GM12878 (cell line): ENCODE results near the gene NPRL2. TPM values are rescaled to one million over a fixed set of nuclear protein-coding genes. Genes with fewer than 3 reads are reported as not detected.

ENCODE experiments used
- ATAC-seq: fragments of 200-7000 bp; cut with Tn5 transposase; 3 replicates; pipeline ENCODE4 v1.9.1; 2020; ENCODE audit warnings: mild to moderate bottlenecking, moderate library complexity
- BruUV-seq: library from RNA; stranded (reverse); fragments of 400-500 nt; replicated peaks from 2 replicates; lab custom pipeline; 2021; lab: Mats Ljungman, UMichigan
- CTCF ChIA-PET: fragments of 300-600 bp; sonication (Branson Sonifier 250); formaldehyde crosslinking; extraction: SDS; loops from one replicate; lab custom pipeline; 2021; ENCODE audit warnings: inconsistent platforms; lab: Yijun Ruan, JAX
- POLR2A ChIA-PET: fragments of 350-600 bp; formaldehyde crosslinking; extraction: SDS; loops from one replicate; lab custom pipeline; 2021; ENCODE audit warnings: inconsistent platforms; lab: Charles Lee
- RAD21 ChIA-PET: fragments of 300-600 bp; sonication (Branson Sonifier 250); formaldehyde crosslinking; loops from one replicate; lab custom pipeline; 2023; ENCODE audit warnings: antibody characterized with exemption; ENCODE audit not compliant: unreplicated experiment; lab: Charles Lee
- SMC1A ChIA-PET: fragments of 300-600 bp; sonication (Branson Sonifier 250); formaldehyde crosslinking; loops from one replicate; lab custom pipeline; 2023; ENCODE audit not compliant: unreplicated experiment, uncharacterized antibody; lab: Charles Lee
- DNase-seq: peaks from one replicate; pipeline ENCODE4 v3.0.0-alpha.2; 2011; ENCODE audit warnings: low read depth, low spot score
- FAIRE-seq: peaks from 3 replicates; lab custom pipeline; 2011; peaks lifted over from hg19 to GRCh38; lab: Jason Lieb, UNC
- H2AFZ ChIP-seq: 2 replicates; pipeline ENCODE4 v1.6.0; 2011; ENCODE audit warnings: low read depth, low read length, control low read depth; ENCODE audit not compliant: control insufficient read depth
- H3K27ac ChIP-seq: 2 replicates; pipeline ENCODE4 v1.5.1; 2011; ENCODE audit warnings: control low read depth; ENCODE audit not compliant: control insufficient read depth, insufficient read depth
- H3K27me3 ChIP-seq, 2 experiments: replicated peaks in 1 of 2; 2 replicates each; pipeline versions ENCODE4 v1.6.0 to v1.6.1; 2011; ENCODE audit warnings: low read length in 1 of 2; ENCODE audit not compliant: control insufficient read depth in 2 of 2, insufficient read depth in 2 of 2
- H3K36me3 ChIP-seq, 2 experiments: 2 replicates each; pipeline ENCODE4 v1.5.1; 2011; ENCODE audit warnings: low read length in 1 of 2; ENCODE audit not compliant: control insufficient read depth in 2 of 2, insufficient read depth in 2 of 2
- H3K4me1 ChIP-seq: 2 replicates; pipeline ENCODE4 v1.6.1; 2011; ENCODE audit warnings: mild to moderate bottlenecking, low read length, moderate library complexity, mixed read lengths; ENCODE audit not compliant: control insufficient read depth, insufficient read depth
- H3K4me2 ChIP-seq: 2 replicates; pipeline ENCODE4 v1.6.0; 2011; ENCODE audit warnings: control low read depth; ENCODE audit not compliant: control insufficient read depth, insufficient read depth
- H3K4me3 ChIP-seq: fragments of 200-600 bp; sonication (generic); 2 replicates; pipeline ENCODE4 v1.5.1; 2016
- H3K79me2 ChIP-seq: 2 replicates; pipeline ENCODE4 v1.6.0; 2011; ENCODE audit warnings: low read length; ENCODE audit not compliant: control insufficient read depth, insufficient read depth
- H3K9ac ChIP-seq: 2 replicates; pipeline ENCODE4 v1.8.0; 2011; ENCODE audit warnings: low read length, control low read depth, mixed read lengths; ENCODE audit not compliant: control insufficient read depth, insufficient read depth
- H3K9me3 ChIP-seq: replicated peaks from 3 replicates; pipeline ENCODE4 v1.5.1; 2011; ENCODE audit warnings: mild to moderate bottlenecking, low read length; ENCODE audit not compliant: control insufficient read depth, insufficient read depth
- H4K20me1 ChIP-seq: 2 replicates; pipeline ENCODE4 v1.6.0; 2011; ENCODE audit not compliant: control insufficient read depth, insufficient read depth
- BHLHE40 ChIP-seq, 2 experiments: fragments of 450-650 bp in 1 of 2; IDR thresholded peaks; 2 replicates each; pipeline ENCODE4 v1.6.1; 2011 to 2017; ENCODE audit warnings: low read depth in 2 of 2, borderline replicate concordance in 1 of 2, improper control_type of control experiment in 1 of 2, low read length in 1 of 2, mild to moderate bottlenecking in 1 of 2
- DPF2 ChIP-seq: fragments of 450-650 bp; IDR thresholded peaks from 2 replicates; pipeline ENCODE4 v1.6.1; 2017; ENCODE audit warnings: mild to moderate bottlenecking
- HCFC1 ChIP-seq: fragments of 150-350 bp; IDR thresholded peaks from 2 replicates; pipeline ENCODE4 v1.6.1; 2014; ENCODE audit warnings: low read length
- IKZF2 ChIP-seq, 2 experiments: fragments of 450-650 bp; IDR thresholded peaks; 2 replicates each; pipeline ENCODE4 v1.6.1; 2017; ENCODE audit warnings: mild to moderate bottlenecking in 2 of 2, moderate library complexity in 2 of 2
- POLR2AphosphoS2 ChIP-seq: IDR thresholded peaks from 2 replicates; pipeline ENCODE4 v1.6.1; 2011; ENCODE audit warnings: low read depth, mild to moderate bottlenecking, low read length, improper control_type of control experiment, moderate library complexity
- POLR2AphosphoS5 ChIP-seq: IDR thresholded peaks from 2 replicates; pipeline ENCODE4 v1.6.1; 2011; ENCODE audit warnings: mild to moderate bottlenecking, low read length, inconsistent platforms
- TCF7 ChIP-seq: IDR thresholded peaks from 2 replicates; pipeline ENCODE4 v1.6.1; 2014; ENCODE audit warnings: antibody characterized with exemption, borderline replicate concordance
- WGBS: methylation state at CpG from one replicate; pipeline ENCODE4 v1.1.6; 2016; ENCODE audit warnings: low lambda C conversion rate; ENCODE audit not compliant: insufficient replicate concordance, insufficient coverage; ENCODE audit errors: missing lambda C conversion rate; 5-methylcytosine and 5-hydroxymethylcytosine counted together
- in situ Hi-C: fragments of 300-500 bp; cut with MboI; formaldehyde crosslinking; loops from 9 replicates; pipeline ENCODE4 v1.14.3; 2018; ENCODE audit warnings: mixed read lengths
- intact Hi-C: fragments of 100-400 bp; cut with micrococcal nuclease; formaldehyde crosslinking; loops from one replicate; pipeline ENCODE4 v1.14.2; 2022; ENCODE audit not compliant: unreplicated experiment
- polyA plus RNA-seq, 11 experiments: library from polyadenylated mRNA; depleted of rRNA in 4 of 11; unstranded in 6 of 11; stranded (reverse) in 5 of 11; fragments of >200 nt; fragmentation: Nextera tagmentation in 4 of 11; fragmentation: Illumina TruSeq in 1 of 11; extraction: Ambion mirVana in 4 of 11; extraction: Trizol in 1 of 11; gene quantifications; 1 replicate in 1 of 11; 2 replicates in 10 of 11; pipeline versions ENCODE4 v1.2.1 to v1.2.3, GENCODE V29; 2011 to 2016; ENCODE audit warnings: inconsistent platforms in 2 of 11, missing spikeins in 2 of 11, low read depth in 1 of 11
- total RNA-seq, 4 experiments: library from RNA; depleted of rRNA in 3 of 4; stranded (reverse); fragments of >200 nt in 3 of 4; fragmentation: Illumina TruSeq in 1 of 4; extraction: Trizol in 1 of 4; gene quantifications; 2 replicates each; pipeline versions ENCODE4 v1.2.1 to v1.2.3, GENCODE V29; 2013 to 2021

The NPRL2 gene
- total and polyA plus RNA-seq, 10 of the 15 experiments (the other 5 are each of a cell fraction or from before 2014, with no cell fraction given), result 17.8 to 54.2 (median 32.9) TPM

GRCh38 chr3:50370594-50370993, 20.0 kb upstream of the NPRL2 start (continued):
- no peak for TF ChIP-seq POLR2AphosphoS2
- no peak for TF ChIP-seq IKZF2 (IDR thresholded peaks at IDR 0.05)
- TF ChIP-seq POLR2AphosphoS5, result no peak

GRCh38 chr3:50369012-50369670, 18.6 kb upstream of the NPRL2 start:
- no peaks in the 10 kb centered on the region for H3K9me3 ChIP-seq
- no peaks in the 10 kb centered on the region; a peak in 3 of 4 replicates for H3K27me3 ChIP-seq
- intact Hi-C loops (no loop called here), in situ Hi-C loops (no loop called here)
- SMC1A ChIA-PET, result no interaction called here
- no peak overlapping the region for H2AFZ ChIP-seq
- no peak for DNase-seq
- no peaks in the 10 kb centered on the region for H3K79me2 ChIP-seq
- H4K20me1 ChIP-seq, result no peaks in the 10 kb centered on the region
- H3K27ac ChIP-seq, result no peak overlapping the region
- no peak overlapping the region for H3K4me2 ChIP-seq
- FAIRE-seq, result no peak
- CTCF ChIA-PET, result no interaction called here
- no TSS peak for BruUV-seq
- TF ChIP-seq BHLHE40 (IDR thresholded peaks at IDR 0.05; ENCODE audit: borderline replicate concordance in 1 of 2, low read depth in 2 of 2, low read length in 1 of 2) (peak in 1 of 2 experiments; percentile 27; a peak in 1 of 4 replicates), HCFC1 (no peak), TCF7 (no peak), DPF2 (no peak)
- POLR2A ChIA-PET, result interaction anchor here (0.6 kb wide), 1 partner anchor 16 kb away, joined by 4 read pairs; no protein-coding TSS in a partner anchor
- WGBS, result 15% methylated on average over 9 of the region's 9 CpGs
- H3K4me3 ChIP-seq, result no peak overlapping the region
- ATAC-seq, result no peak
- no peaks in the 10 kb centered on the region for H3K36me3 ChIP-seq
- H3K4me1 ChIP-seq, result peaks cover 5% of the 10 kb centered on the region; the same call in 1 of the 2 replicates
- H3K9ac ChIP-seq, result no peak overlapping the region
- RAD21 ChIA-PET, result no interaction called here
